Lower leg skin (tissue), 4 donors: Measurements from ENCODE around the gene SEMA7A. TPM values are rescaled to one million over a fixed set of nuclear protein-coding genes. Genes with fewer than 3 reads are reported as not detected.

Experiments
- DNase-seq, 2 donors: peaks; one replicate each; pipeline ENCODE4 v3.0.0-alpha.2; 2019; ENCODE audit warnings: low spot score in 2 of 2
- H3K4me3 ChIP-seq: fragments of 200-600 bp; sonication (generic); 2 replicates; pipeline ENCODE4 v1.5.1; 2017; ENCODE audit warnings: mild to moderate bottlenecking, low read depth; ENCODE audit not compliant: poor library complexity, severe bottlenecking
- CTCF ChIP-seq, 3 donors: fragments of 450-650 bp; IDR thresholded peaks; one replicate each; pipeline ENCODE4 v1.5.1; 2016; ENCODE audit warnings: antibody characterized with exemption in 3 of 3, mild to moderate bottlenecking in 3 of 3, moderate library complexity in 2 of 3
- POLR2A ChIP-seq, 2 donors: fragments of 450-650 bp; IDR thresholded peaks; one replicate each; pipeline ENCODE4 v1.6.1; 2016 to 2017; ENCODE audit warnings: antibody characterized with exemption in 2 of 2, mild to moderate bottlenecking in 1 of 2, moderate library complexity in 1 of 2
- WGBS, 2 donors: methylation state at CpG; one replicate each; pipeline ENCODE4 v1.1.5; 2018; 5-methylcytosine and 5-hydroxymethylcytosine counted together
- intact Hi-C: fragments of 100-400 bp; cut with DNase I; formaldehyde crosslinking; loops from one replicate; pipeline ENCODE4 v1.15.0; 2023; ENCODE audit warnings: low total_unique reads
- total RNA-seq, 4 donors: library from RNA; depleted of rRNA; stranded (reverse); fragments of >200 nt; gene quantifications; one replicate each; pipeline ENCODE4 v1.1.0, GENCODE V29; 2016

Gene SEMA7A
- total RNA-seq, 4 donors from 2014 or later, result 16.7 to 30.5 (median 20.5) TPM

- intact Hi-C loops, result loop anchor here (10.0 kb wide), 1 partner anchor 48 kb away; the partner anchor contains the start of gene SEMA7A
- WGBS, 2 donors, result 75 to 87% methylated on average over 13 of the region's 13 CpGs
- DNase-seq, result no peak
- no peak for TF ChIP-seq POLR2A (IDR thresholded peaks at IDR 0.05)
- no peak for TF ChIP-seq CTCF (IDR thresholded peaks at IDR 0.05)
- no peak overlapping the region for H3K4me3 ChIP-seq
Measured at GRCh38 chr15:74387141-74387541, 46.6 kb downstream of the SEMA7A start.

GRCh38 chr15:74386496-74387140, 47.1 kb downstream of the SEMA7A start:
- intact Hi-C loops, result loop anchor here (10.0 kb wide), 1 partner anchor 48 kb away; the partner anchor contains the start of gene SEMA7A
- WGBS, 2 donors, result 68 to 72% methylated on average over 15 of the region's 15 CpGs
- H3K4me3 ChIP-seq, result no peak overlapping the region
- TF ChIP-seq POLR2A (IDR thresholded peaks at IDR 0.05) (no peak), CTCF (IDR thresholded peaks at IDR 0.05) (no peak)
- no peak for DNase-seq

- 69 to 87% methylated on average over 6 of the region's 6 CpGs for WGBS, 2 donors
- H3K4me3 ChIP-seq, result no peak overlapping the region
- DNase-seq, result no peak
- TF ChIP-seq POLR2A (IDR thresholded peaks at IDR 0.05) (no peak), CTCF (IDR thresholded peaks at IDR 0.05) (no peak)
- intact Hi-C loops, result loop anchor here (10.0 kb wide), 1 partner anchor 49 kb away; the partner anchor contains the start of gene SEMA7A
Measured at GRCh38 chr15:74385733-74386132, 48.0 kb downstream of the SEMA7A start.

GRCh38 chr15:74384881-74385643, 48.7 kb downstream of the SEMA7A start:
- 56 to 60% methylated on average over 8 of the region's 8 CpGs for WGBS, 2 donors
- DNase-seq, result no peak
- intact Hi-C loops, result loop anchor here (10.0 kb wide), 1 partner anchor 50 kb away; the partner anchor contains the start of gene SEMA7A
- TF ChIP-seq POLR2A (IDR thresholded peaks at IDR 0.05) (no peak), CTCF (IDR thresholded peaks at IDR 0.05) (no peak)
- no peak overlapping the region for H3K4me3 ChIP-seq

GRCh38 chr15:74384566-74384880, 49.2 kb downstream of the SEMA7A start:
- no peak overlapping the region for H3K4me3 ChIP-seq
- no peak for TF ChIP-seq CTCF (IDR thresholded peaks at IDR 0.05)
- TF ChIP-seq POLR2A (IDR thresholded peaks at IDR 0.05), result no peak
- intact Hi-C loops, result loop anchor here (10.0 kb wide), 1 partner anchor 50 kb away; the partner anchor contains the start of gene SEMA7A
- 48 to 71% methylated on average over 3 of the region's 3 CpGs for WGBS, 2 donors
- DNase-seq, result no peak
